Fibroblast of lung (primary cell): ENCODE data around the gene ZFYVE1. TPM values are rescaled to one million over a fixed set of nuclear protein-coding genes. Genes with fewer than 3 reads are reported as not detected.

Experiments
- DNase-seq, 2 donors: peaks; one replicate each; pipeline versions ENCODE4 v3.0.0 to v3.0.0-alpha.2; 2010; ENCODE audit warnings: low read depth in 2 of 2
- H2AFZ ChIP-seq: 2 replicates; pipeline ENCODE4 v1.5.1; 2012; ENCODE audit warnings: low read length, control low read depth, inconsistent platforms
- H3K27ac ChIP-seq: 2 replicates; pipeline ENCODE4 v1.5.1; 2011; ENCODE audit warnings: low read length, control low read depth; ENCODE audit not compliant: insufficient read depth
- H3K27me3 ChIP-seq: 2 replicates; pipeline ENCODE4 v1.5.1; 2011; ENCODE audit warnings: mild to moderate bottlenecking, low read length; ENCODE audit not compliant: control insufficient read depth, insufficient read depth
- H3K36me3 ChIP-seq: 2 replicates; pipeline ENCODE4 v1.5.1; 2011; ENCODE audit warnings: low read length; ENCODE audit not compliant: control insufficient read depth, insufficient read depth
- H3K4me1 ChIP-seq: 2 replicates; pipeline ENCODE4 v1.5.1; 2011; ENCODE audit warnings: low read length; ENCODE audit not compliant: control insufficient read depth, insufficient read depth; ENCODE audit errors: extremely low read depth
- H3K4me2 ChIP-seq: 2 replicates; pipeline ENCODE4 v1.5.1; 2011; ENCODE audit warnings: low read length, control low read depth; ENCODE audit not compliant: insufficient read depth; ENCODE audit errors: extremely low read depth
- H3K4me3 ChIP-seq, 4 experiments: fragments of 200-600 bp in 1 of 4; sonication (generic) in 1 of 4; replicated peaks in 1 of 4; 2 replicates each; pipeline ENCODE4 v1.5.1; 2011 to 2016; ENCODE audit warnings: low read length in 4 of 4, low read depth in 3 of 4, mild to moderate bottlenecking in 3 of 4, control low read depth in 2 of 4, inconsistent platforms in 1 of 4, mixed read lengths in 1 of 4; ENCODE audit not compliant: insufficient read depth in 1 of 4; ENCODE audit errors: control extremely low read depth in 1 of 4
- H3K79me2 ChIP-seq: 2 replicates; pipeline ENCODE4 v1.5.1; 2012; ENCODE audit warnings: mild to moderate bottlenecking, low read length, inconsistent platforms; ENCODE audit not compliant: control insufficient read depth, insufficient read depth
- H3K9ac ChIP-seq: 2 replicates; pipeline ENCODE4 v1.5.1; 2011; ENCODE audit warnings: mild to moderate bottlenecking, low read length, control low read depth; ENCODE audit not compliant: insufficient read depth
- H3K9me3 ChIP-seq: 2 replicates; pipeline ENCODE4 v1.5.1; 2012; ENCODE audit warnings: low read depth, low read length; ENCODE audit not compliant: control insufficient read depth, insufficient read depth
- H4K20me1 ChIP-seq: 2 replicates; pipeline ENCODE4 v1.5.1; 2011; ENCODE audit warnings: low read length; ENCODE audit not compliant: control insufficient read depth, insufficient read depth; ENCODE audit errors: extremely low read depth
- EZH2 ChIP-seq: IDR thresholded peaks from 2 replicates; pipeline ENCODE4 v1.5.1; 2012; ENCODE audit warnings: low read length, control low read depth, mild to moderate bottlenecking; ENCODE audit errors: missing control alignments
- polyA plus RNA-seq, 2 donors: library from polyadenylated mRNA; depleted of rRNA in 1 of 2; stranded (reverse) in 1 of 2; unstranded in 1 of 2; fragments of >200 nt; gene quantifications; 2 replicates each; pipeline ENCODE4 v1.2.1, GENCODE V29; 2011 to 2012; ENCODE audit warnings: missing spikeins in 1 of 2
- total RNA-seq: library from RNA; depleted of rRNA; stranded (reverse); fragments of >200 nt; gene quantifications from 2 replicates; pipeline ENCODE4 v1.2.1, GENCODE V29; 2014
- TF ChIP-seq, protein P1 (sequence below), 2 donors: IDR thresholded peaks in 1 of 2; conservative IDR thresholded peaks in 1 of 2; 1 replicate in 1 of 2; 2 replicates in 1 of 2; pipeline ENCODE4 v1.5.1; 2011 to 2012; ENCODE audit warnings: low read length in 2 of 2, control low read depth in 1 of 2, inconsistent platforms in 1 of 2, low read depth in 1 of 2, mild to moderate bottlenecking in 1 of 2

ZFYVE1 gene
- total and polyA plus RNA-seq, 2 donors (not counting 1 experiment from before 2014, with no cell fraction given) = 18.8 to 22.1 TPM

DNA sequence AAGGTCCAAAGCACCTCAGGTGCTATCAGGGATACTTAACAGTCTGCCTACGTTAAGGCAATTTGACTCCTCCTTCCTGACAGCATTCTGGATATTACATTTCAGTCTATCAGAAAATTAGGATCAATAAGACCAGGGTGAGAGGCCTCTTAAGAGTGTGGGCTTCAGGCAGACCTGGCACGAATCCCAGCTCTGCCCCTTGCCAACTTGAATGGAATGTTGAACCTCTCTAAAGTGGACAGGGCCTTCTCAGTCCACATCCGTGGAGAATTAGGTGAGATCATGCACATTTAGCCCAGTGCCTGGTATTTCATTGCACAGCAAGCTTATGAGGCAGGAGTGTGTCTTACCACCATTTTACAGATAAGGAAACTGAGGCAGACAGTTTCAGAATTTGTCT lies 74.7 kb downstream of the ZFYVE1 start:
- no peak for DNase-seq
- no peaks in the 10 kb centered on the region for H3K4me1 ChIP-seq
- TF ChIP-seq, protein P1, sequence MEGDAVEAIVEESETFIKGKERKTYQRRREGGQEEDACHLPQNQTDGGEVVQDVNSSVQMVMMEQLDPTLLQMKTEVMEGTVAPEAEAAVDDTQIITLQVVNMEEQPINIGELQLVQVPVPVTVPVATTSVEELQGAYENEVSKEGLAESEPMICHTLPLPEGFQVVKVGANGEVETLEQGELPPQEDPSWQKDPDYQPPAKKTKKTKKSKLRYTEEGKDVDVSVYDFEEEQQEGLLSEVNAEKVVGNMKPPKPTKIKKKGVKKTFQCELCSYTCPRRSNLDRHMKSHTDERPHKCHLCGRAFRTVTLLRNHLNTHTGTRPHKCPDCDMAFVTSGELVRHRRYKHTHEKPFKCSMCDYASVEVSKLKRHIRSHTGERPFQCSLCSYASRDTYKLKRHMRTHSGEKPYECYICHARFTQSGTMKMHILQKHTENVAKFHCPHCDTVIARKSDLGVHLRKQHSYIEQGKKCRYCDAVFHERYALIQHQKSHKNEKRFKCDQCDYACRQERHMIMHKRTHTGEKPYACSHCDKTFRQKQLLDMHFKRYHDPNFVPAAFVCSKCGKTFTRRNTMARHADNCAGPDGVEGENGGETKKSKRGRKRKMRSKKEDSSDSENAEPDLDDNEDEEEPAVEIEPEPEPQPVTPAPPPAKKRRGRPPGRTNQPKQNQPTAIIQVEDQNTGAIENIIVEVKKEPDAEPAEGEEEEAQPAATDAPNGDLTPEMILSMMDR (conservative IDR thresholded peaks at IDR 0.05 in 1 of 2, IDR thresholded peaks at IDR 0.05 in 1 of 2; ENCODE audit: low read depth in 1 of 2, low read length in 2 of 2) = no peak
- no peak for TF ChIP-seq EZH2
- peaks cover 4% of the 10 kb centered on the region for H3K36me3 ChIP-seq
- H4K20me1 ChIP-seq = no peaks in the 10 kb centered on the region
- no peak overlapping the region for H3K27ac ChIP-seq
- no peaks in the 10 kb centered on the region for H3K27me3 ChIP-seq
- H3K9me3 ChIP-seq = no peaks in the 10 kb centered on the region
- no peak overlapping the region for H3K9ac ChIP-seq
- no peak overlapping the region for H3K4me2 ChIP-seq
- no peak overlapping the region for H3K4me3 ChIP-seq
- H3K79me2 ChIP-seq = no peaks in the 10 kb centered on the region
- no peak overlapping the region for H2AFZ ChIP-seq

DNA sequence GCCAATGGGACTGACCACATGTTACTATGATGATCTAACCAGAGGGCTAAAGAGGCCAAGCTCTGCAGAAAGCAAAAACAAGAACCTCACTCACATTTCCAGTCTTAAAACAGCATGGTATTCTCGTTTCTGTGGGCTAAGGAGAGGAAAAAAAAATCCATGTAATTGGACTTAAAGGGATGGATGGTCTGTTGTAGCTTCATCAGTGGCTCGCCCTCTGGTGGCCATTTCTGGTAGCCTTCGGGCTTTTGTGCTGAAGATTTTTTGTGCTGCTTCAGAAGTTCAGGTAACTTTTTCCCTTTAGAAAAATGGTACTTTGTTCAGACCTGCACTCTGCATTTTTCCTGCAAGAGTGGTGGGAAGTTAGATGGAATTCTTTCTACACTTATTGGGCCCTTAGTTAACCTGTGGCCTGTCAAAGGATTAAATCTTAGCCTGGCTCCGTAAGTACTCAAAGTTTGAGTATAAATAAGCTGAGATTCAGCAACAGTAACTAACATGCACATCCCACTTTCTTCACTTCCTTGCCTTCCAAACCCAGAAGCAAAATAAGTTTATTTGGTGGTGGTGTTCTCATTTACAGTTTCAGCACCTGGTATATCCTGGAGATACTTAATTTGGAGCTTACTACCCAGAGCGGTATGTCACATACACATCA lies 78.3 kb downstream of the ZFYVE1 start:
- Histone ChIP-seq H3K9ac (no peak overlapping the region), H4K20me1 (no peaks in the 10 kb centered on the region), H2AFZ (no peak overlapping the region), H3K79me2 (no peaks in the 10 kb centered on the region), H3K36me3 (no peaks in the 10 kb centered on the region), H3K4me3 (no peak overlapping the region), H3K27me3 (no peaks in the 10 kb centered on the region), H3K4me1 (no peaks in the 10 kb centered on the region), H3K4me2 (no peak overlapping the region), H3K27ac (no peak overlapping the region), H3K9me3 (no peaks in the 10 kb centered on the region)
- TF ChIP-seq, protein P1 (conservative IDR thresholded peaks at IDR 0.05 in 1 of 2, IDR thresholded peaks at IDR 0.05 in 1 of 2; ENCODE audit: low read depth in 1 of 2, low read length in 2 of 2) = peak; percentile 82 to 92
- no peak for TF ChIP-seq EZH2
- DNase-seq = peak; percentile 51 to 76

DNA sequence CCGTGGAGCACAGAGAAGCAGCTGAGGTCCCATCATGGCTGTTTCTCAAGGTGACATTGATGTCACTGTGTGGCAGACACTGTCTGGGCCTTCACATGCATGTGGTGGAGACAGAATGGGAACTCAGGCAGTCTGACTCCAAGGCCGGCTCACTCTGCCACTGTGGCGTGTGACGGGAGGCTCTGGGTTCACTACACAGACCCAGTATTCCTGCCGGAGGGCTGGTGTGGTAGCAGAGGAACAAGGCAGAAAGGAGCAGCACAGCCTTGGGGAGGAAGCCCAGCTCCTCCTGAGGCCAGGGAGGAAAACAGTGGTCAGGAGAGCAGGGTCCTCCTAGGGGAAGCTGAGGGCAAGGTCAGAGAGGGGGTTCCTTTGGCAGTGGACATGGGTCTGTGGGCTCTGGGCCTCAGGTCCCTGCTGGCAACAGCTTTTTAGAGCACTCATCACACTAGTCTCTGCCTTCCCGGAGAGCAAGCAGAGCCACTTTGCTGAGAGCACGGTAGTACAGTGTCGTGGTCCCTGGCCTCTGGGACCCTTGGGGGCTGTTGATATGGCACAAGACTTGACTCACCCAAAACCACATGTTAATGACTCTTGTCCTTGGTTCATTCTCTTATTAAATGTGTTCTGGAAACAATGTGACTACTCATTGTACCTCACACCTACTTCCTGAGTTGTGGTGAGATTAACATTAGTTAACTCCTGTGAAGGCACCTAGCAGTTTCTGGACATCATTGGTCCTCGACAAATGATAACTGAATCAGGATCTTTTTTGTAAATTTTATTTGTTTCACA lies 79.3 kb downstream of the ZFYVE1 start:
- H4K20me1 ChIP-seq = no peaks in the 10 kb centered on the region
- no peak overlapping the region for H3K4me3 ChIP-seq
- H3K4me2 ChIP-seq = no peak overlapping the region
- TF ChIP-seq EZH2 = no peak
- TF ChIP-seq, protein P1 (conservative IDR thresholded peaks at IDR 0.05 in 1 of 2, IDR thresholded peaks at IDR 0.05 in 1 of 2; ENCODE audit: low read depth in 1 of 2, low read length in 2 of 2) = no peak
- H3K79me2 ChIP-seq = no peaks in the 10 kb centered on the region
- no peak overlapping the region for H3K27ac ChIP-seq
- H3K36me3 ChIP-seq = peaks cover 2% of the 10 kb centered on the region
- no peaks in the 10 kb centered on the region for H3K27me3 ChIP-seq
- peak in 1 of 2 donors; percentile 32 for DNase-seq
- no peak overlapping the region for H2AFZ ChIP-seq
- no peaks in the 10 kb centered on the region for H3K9me3 ChIP-seq
- H3K9ac ChIP-seq = no peak overlapping the region
- no peaks in the 10 kb centered on the region for H3K4me1 ChIP-seq
